HuH-7.5 (cell line): ENCODE results near the gene C3orf20.

ENCODE experiments used
- DNase-seq: peaks from one replicate; pipeline ENCODE4 v3.0.0; 2011; ENCODE audit warnings: low spot score

The C3orf20 gene

DNA sequence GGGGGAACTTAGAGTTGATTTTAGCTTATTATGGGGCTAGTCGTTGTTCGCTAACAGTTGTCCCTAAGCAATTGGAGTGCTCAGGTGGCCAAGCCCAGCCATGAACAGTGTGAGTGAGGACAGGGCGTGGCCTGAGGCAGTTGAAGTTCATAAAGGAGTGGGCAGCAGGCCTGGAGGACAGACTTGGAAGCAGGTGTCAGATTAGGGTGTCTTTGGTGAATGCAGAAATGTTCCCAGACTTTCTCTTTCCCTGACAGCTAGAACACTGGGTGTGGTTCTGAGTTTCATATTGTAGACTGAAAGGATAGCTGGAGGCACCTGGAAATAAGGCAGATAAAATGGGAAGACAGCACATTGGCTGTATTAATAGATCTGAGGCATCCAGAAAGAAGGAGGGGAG, 84.0 kb downstream of the C3orf20 start:
- DNase-seq = no peak

DNA sequence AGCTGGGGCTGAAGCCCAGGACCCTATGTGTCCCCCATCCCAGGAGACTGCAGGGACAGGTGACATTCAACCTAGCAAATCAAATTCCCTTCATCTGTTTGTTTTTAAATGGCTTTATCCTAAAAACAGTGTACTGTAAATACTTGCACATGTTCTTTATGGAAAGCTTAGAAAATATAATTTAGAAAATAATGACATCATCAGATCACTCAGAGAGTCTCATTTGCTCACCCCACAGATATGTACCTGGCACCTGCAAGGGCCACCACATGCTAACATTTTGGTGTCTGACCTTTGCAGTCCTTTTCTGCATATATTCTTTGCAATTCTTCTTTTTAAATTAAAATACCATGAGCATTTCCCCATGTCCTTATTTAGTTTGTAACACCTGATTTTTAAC, 85.2 kb downstream of the C3orf20 start:
- no peak for DNase-seq

DNA sequence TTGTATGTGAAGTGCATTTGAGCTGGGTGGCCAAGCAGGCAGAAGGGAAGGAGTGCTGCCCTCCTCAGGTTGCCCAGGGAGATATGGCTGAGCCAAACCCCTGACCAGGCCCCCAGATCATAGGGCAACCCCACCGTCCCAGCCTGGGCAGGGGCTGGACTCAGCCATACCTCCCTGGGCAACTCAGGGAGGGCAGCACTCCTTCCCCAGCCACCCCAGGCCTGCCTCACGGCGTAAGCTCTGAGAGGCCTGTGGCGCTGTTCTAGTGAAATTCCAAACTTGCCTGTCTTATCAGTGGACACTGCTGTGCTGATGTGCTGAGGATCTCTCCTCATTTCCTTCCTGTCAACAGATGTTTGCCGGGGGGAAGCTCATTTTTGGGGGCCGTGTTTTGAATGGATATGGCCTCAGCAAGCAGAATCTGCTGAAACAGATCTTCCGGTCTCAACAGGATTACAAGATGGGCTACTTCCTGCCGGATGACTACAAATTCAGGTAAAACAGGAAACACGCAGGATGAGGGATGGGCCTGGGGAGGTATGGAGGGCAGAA, 86.3 kb downstream of the C3orf20 start:
- no peak for DNase-seq

DNA sequence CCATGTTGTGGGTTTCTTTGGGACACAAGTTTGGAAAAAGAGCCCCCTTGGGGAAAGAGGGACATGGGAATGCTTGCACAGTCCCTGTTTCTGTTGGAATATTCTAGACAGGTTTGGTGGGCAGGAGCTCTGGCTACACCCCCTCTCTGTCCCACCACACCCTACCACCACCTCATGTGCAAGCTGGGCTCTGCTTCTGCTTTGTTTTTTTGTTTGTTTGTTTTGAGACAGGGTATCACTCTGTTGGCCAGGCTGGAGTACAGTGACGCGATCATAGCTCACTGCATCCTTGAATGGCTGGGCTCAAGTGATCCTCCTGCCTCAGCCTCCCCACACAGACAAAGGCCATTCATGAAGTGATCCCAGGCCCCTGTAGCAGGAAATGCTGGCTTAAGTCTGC, 86.9 kb downstream of the C3orf20 start:
- DNase-seq = no peak

DNA sequence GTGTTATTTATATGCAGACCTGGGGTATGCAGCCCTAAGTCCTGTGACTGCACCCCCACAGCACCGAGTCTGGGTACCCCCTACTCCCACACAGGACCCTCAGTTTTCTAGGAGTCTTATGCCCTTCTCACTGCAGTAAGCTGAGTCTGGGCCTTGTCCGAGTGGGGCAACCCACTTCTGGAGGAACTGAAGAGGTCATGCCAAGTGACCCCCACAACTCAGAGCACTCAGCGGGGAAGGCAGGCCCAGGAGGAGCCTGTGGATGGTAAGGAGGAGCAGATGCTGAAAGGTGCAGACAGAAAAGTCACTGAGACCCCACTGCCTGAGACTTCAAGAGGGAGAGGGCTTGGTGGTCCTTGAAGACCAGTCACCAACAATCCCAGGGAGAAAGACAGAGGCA, 87.8 kb downstream of the C3orf20 start:
- no peak for DNase-seq

DNA sequence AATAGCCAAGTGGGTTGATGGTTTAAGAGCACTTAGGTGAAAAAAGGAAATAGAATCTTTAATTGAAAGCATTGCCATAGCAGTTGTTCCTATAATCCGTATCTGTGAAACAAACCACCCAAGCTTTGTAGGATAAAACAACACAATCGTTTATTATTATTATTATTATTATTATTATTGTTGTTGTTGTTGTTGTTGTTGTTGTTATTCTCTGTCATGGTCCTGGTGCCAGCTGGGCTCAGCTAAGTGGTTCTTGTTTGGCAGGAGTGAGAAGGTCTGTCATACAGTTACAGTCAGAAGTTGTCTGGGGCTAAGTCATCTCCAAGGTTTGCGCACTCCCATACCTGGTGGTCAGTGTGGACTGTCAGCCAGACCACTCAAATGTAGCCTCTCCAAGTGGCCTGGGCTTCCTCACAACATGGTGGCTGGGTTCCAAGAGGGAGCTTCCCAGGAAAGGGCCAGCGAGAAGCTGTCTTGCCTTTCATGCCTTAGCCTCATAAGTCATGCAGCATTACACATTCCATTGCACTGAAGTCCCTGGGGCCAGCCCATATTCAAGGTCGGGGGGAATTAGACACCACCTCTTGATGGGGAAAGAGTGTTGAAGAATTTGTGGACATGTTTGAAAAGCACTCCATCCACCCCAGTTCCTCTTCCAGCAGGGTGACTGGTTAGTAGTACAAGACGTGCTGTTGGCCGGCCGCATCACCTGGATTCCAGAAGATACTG, 89.6 kb downstream of the C3orf20 start:
- no peak for DNase-seq

DNA sequence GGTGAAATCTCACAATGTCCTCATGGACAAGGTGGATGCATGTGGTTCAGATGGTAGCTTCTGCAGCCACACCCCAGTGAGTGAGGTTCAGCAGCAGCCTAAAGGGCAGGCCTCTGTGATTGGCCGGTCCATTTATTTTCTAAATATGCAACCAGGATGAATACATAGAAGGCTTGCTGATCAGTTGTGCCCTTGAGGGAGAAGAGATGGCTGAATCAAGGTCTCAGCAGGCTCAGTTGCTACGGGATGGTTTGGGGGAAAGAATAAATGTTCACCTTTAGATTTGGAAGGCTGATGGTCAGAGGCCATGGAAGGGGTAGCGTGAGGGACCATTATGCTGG, 90.1 kb downstream of the C3orf20 start:
- no peak for DNase-seq

DNA sequence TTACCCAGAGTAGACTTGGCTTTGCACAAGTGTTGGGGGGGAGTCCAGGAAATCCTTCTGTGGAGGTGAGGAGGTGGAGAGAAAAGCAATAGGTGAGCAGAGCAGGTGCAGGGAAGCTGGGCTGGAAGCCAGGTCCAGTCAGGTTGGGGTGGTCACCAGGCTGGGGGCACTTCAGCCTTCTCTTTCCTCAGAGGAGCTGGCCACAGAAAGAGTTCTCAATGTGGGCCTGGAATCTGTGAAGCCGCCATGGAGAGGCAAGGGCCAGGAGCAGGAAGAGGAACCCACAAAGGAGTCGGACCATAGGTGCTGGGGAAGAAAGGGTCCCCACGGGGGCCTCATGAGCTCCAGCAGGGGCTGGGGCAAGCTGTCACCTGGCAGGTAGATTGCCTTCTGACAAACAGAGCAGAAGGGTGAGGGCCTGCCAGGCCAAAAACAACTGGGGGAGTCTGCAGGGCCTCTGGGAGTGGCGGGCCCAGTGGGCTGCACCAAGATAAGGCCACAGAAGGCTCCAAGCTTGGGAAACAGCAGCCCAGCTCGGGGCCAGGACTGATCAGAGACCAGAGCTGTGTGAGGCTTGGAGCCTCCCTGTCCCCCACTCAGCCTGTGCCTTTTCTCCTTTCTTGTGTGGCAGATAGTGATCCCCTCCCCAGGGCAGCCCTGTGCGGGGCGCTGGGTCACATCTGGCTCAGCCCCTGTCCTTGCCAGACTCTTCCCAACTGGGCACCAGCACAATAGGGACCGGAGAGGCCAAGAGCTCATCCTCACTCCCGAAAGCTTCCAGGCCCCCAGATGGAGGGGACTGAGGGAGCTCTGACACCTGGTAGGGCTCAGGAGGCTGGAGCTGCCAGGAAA, 90.9 kb downstream of the C3orf20 start:
- no peak for DNase-seq

DNA sequence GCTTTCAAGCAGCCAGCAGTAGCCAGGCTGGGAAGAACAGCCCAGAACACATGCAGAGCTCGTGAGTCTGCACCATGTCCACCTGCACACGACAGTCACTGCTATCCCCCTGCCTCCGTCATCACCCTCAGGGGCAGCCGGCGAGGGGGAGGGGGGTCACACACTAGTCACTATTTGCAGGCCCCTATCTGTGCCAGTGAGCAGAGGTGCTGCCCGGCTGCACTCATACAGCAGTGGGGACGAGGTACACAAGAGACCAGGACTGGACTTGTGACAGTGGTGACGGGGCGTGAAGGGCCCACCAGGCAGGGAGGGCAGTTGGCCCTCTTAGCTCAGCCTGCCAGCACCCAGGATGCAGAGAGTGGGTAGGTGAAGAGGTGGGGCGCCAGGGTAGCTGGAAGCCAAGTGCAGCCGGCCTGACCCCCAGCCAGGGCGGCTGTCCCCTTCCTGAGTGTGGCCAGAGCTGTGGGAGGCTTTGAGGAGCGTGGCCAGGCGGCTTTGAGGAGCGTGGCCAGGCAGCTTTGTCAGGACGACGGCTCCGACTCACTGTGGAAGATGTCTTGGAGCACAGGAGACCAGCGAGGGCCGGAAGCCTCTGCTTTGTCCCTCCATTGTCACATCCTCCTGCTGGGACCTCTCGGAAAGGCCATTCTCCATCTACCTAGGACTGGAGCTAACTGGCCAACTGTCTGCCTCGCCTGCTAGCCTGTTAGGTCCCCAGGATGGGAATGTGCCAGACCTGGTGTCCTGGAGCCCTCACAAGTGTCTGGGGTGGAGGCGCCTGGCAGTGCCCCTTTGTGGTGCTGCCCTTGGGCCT, 91.7 kb downstream of the C3orf20 start:
- DNase-seq = no peak

DNA sequence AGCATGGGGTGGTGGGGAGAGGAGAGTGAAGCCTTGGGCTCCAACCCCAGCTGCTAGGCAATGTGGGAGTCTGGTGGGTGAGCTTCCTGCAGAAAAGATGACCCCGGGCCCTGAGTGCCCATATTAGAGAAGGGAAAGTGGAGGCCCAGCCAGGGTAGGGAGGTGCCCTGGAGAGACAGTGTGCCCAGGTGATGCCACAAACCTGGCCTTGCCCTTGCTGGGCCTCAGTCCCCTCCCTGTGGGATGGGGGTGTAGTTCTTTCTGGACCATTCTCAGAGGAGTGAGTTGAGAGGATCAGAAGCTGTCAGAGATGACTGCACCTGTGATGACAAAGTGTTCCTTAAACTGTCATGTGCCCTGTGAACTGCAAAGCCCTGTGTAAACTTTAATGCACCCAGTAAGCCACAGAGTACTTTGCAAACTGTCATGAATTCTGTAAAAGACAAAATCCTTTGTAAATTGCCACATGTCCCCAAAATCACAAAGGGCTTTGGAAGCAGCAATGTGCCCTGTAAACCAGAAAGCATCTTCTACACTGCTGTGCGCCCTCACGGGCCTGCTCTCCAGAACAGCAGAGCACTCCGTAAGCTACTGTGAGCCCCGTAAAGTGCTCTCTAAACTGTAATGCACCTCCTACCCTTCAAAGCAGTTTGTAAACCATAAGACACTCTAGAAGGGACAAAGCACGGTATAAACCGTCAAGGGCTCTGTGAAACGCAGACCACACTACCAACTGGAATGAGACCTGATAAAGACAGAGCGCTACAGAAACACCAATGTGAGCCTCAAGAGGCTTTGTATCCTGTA, 92.5 kb downstream of the C3orf20 start:
- no peak for DNase-seq

DNA sequence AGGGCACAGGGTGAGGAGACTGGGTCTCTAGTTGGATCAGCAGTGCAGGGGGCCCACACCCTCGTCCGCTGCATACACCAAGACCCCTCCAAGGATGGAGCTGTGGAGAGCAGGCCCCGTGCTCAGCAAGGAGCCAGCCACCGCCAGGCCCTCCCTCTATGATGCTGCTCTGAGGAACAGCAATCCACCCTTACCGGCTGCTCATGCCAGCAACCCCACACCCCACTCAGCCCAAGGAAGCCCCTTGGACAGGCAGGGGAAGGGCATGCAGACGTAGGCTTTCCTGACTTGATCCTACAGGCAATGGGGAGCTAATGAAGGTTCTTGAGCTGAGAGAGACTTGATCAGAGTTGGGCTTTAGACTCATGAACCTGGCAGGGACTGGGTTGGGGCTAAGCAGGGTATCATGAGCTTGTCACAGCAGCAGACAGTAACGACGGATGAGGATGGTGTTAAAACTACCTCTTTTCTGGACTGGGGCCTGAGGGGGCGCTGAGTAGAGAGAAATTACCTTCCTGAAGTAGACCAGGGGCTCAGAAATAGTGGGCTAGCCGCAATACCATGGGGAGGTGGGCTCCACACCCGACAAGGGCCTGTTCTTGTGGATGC, 93.3 kb downstream of the C3orf20 start:
- DNase-seq = no peak

DNA sequence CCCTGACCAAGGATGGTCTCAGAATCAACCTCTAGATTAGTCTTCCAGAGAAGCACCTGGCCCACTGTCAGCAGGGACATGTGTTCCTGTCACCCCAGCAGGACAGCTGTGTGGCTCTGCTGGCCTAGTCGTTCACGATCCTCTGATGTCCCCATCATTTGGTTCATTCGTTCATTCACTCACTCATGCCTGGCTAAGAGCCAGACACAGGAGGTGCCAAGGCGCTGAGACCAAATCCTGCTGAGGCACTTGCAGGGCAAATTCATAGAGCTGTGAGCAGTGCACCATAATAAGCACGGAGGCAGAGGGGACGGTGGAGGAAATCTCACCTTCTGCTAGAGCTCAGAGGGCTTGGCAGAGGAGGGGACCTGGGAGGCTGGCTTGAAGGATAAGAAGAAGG, 93.9 kb downstream of the C3orf20 start:
- DNase-seq = no peak

DNA sequence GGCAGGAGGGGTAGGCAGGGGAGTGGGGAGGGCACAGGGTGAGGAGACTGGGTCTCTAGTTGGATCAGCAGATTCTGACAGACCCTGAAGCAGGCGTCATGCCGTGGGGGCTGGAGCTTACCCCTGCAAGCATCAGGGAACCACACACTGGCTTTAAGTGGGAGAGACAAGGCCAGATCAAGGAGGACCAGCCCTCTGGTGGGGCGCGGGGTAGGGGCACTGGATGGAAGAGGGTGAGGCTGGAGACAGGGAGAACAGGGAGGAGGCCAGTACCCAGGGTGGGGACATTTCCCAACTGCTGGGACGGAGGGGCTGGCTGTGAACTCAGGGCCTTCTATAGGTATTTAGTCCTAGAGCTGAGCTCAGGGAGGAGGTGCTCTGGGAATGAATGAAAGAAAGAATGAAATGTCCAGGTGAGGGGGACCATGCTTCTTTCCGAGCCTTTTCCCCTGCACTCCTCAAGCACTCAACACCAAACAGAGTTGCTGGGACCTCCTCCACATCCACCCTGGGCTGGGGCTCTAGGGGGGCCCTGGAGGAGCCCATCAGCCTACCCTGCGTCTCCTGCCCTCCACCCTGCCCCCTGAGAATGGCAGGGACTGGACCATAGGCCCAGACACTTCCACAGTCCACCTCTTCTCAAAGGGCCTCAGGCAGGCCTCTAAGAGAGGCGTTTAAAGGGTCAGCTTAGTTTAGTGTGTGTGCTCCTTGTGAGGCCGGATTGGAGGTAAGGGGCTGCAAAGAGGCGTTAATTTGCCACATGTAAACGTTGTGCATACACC, 94.8 kb downstream of the C3orf20 start:
- DNase-seq = no peak

DNA sequence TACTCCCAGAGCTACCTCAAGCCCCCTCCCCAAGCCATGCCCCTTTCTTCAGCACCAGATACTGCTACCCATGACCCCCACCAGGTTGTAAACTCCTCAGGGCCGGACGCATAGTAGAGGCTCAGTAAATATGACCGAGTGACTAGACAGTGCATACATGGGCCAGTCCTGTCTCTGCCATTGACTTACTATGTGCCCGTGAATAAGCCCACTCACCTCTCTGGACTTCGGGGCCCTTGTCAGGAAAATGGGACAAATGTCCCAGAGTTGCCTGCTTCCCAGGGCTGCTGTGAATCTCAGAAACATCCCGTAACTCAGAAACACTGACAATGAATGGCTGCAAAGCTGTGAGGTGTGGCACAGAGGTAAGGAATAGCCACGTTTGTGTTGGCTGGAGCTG, 95.7 kb downstream of the C3orf20 start:
- DNase-seq = no peak

DNA sequence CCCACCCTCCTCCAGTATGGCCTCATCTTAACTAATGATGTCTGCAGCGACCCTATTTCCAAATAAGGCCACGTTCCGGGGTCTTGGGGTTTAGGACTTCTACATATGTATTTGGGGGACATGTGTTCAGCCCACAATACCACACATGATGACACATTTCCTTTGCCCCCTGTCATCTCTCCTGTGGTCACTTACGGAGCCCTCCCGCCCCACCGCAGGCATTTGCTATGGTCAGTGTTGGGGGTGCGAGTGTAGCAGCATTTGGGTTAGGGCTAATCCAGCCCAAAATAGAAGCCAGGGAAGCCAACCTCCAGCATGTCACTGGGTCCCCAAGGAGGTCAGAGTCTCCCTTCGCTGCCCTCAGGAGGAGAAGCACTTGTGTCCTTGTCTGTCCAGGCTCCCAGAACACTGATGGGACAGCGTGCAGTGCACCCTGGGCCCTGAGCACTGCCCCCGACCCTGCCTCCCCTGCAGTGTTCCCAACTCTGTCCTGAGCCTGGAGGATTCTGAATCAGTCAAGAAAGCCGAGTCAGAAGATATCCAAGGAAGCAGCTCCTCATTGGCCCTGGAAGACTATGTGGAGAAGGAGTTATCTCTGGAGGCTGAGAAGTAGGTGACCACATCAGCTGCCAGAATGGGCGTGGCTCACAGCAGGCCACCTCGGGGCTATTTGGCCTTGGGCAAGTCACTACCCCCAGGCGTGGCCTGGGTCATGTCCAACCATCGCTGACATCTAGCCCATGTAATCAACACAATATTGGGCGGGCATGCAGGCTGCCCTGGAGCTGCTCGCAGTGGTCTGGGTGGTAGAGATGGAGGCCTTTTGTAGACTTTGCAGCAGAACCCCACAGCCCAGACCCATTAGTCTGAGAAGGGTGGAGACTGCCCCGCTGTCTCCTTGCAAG, 96.9 kb downstream of the C3orf20 start:
- no peak for DNase-seq

DNA sequence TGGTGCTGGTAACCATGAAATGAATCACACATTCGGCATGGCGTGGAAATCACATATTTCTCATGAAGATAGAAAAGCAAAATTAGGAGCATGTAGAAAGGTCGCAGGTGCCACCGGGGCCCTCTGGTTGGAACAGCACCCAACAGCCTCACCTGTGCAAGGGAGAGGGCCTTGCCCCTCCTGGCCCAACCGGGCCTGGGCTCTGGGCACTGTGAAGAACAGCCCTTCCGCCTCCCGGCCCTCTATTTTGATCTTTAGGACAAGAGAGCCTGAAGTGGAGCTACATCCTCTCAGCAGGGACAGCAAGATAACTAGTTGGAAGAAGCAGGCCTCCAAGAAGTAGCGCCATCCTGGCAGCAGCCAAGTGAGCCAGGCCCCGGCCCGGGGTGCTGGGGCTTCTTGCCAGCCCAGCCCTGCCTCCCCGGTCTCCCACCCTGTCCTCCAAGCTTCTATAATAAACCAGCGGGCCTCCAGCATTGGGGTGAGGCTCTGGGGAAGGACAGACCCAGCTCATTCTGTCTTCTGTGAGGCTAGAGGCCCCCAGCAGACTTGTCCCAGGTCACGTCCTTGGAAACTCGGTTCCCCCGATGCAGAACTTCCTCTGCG, 97.7 kb downstream of the C3orf20 start:
- no peak for DNase-seq

DNA sequence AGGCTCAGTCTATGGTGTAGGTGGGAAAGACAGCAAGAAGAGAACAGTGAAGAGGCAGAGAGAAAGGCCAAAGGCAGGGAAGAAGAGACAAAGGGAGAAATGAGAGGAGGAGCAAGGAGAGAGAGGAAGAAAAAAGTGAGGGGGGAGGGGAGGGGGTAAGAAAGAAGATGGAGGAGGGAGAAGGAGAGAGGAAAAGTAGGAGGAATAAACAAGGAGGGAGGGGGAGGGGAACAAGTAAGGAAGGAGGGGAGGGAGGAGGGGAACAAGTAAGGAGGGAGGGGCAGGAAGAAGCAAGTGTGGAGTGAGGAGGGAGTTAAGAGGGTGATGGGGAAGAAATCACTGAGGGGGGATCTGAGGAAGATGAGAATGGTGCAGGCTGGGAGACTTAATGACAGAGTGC, 98.3 kb downstream of the C3orf20 start:
- no peak for DNase-seq

DNA sequence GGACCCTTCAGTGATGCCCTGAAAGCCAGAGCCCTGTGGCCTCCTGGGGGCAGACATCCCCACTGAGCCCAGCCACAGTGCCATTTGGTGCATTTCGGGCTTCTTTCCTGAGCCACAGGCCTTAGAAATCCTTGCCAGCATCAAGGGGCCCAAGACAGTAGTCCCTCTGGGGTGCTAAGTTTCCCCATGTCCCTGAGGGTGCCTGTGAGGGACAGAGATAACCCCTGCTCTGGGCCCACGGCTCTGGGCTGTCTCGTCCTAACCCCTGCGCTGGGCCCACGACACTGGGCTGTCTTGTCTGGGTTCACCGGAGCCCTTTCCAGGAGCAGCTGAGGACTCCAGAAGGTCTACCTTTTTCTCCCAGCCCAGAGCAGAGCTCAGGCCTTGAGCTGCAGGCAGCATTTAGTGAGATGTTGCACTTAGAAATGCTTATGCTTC, 98.8 kb downstream of the C3orf20 start:
- DNase-seq = no peak

DNA sequence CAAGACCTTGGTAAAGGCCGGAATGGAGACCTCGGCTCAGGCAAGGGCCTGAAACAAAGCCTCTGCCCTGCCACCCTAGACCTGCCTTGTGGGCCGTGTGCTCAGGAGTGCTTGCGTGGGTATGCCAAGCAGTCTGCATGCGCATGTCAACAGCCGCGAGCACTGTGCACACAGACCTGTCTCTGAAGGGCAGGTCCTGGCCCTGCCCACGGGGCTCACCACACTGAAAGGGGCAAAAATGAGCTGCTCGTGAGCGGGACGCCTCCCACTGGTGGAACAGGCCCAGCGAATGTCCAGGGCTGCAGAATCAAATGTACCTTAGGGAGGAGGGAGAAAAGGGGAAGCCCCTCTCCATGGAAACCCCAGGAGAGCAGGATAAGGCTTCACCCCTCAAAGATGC, 99.5 kb downstream of the C3orf20 start:
- DNase-seq = no peak
